GM10847 (cell line): ENCODE data around the gene C1orf21.

Experiments used
- POLR2A ChIP-seq: IDR thresholded peaks from 2 replicates; pipeline ENCODE4 v1.6.1; 2011; ENCODE audit not compliant: insufficient read length; ENCODE audit errors: extremely low read depth

Gene C1orf21

DNA sequence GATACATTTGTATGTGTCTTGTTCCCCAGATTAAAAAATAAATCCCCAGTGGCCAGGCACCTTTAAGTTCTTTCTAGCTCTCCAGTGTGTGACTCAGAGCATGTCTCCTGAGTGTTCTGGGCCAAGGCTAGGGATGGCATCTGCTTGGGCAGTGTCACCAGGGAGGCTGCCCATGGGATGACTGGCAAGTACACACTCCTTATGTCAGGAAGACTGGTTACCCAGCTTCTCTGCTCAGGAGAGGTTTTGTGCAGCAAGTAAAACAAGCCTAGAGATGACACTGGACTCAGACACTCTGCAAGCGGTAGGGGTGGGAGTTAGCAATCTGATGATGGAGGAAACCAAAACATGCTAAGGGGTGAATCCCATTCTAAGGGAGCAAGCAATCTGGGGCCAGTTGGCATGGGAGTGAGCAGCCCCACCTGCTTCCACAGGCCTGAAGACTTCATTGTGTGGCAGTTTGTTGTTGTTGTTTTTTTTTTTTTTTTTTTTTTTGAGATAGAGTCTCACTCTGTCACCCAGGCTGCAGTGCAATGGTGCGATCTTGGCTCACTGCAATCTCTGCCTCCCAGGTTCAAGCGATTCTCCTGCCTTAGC is 230.7 kb downstream of the C1orf21 start:
- no peak for TF ChIP-seq POLR2A

DNA sequence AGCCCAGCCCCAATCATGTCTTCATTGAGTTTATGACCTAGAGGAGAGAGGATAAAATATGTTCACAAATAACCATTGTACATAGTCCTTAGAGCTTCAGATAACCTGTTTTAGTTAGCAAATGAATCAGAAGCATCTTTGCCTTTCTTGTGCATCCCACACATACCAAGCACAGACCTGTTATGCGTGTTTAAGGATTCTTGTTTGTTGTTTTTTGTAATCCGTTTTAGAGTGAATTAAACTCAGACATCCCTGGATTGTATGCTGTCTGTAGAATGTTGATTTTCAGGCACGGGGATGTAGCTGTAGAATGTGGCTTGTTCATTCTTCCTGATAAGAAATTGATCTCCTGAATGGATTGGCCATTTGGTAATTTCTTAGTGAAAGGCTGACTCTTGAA is 232.0 kb downstream of the C1orf21 start:
- TF ChIP-seq POLR2A: no peak

DNA sequence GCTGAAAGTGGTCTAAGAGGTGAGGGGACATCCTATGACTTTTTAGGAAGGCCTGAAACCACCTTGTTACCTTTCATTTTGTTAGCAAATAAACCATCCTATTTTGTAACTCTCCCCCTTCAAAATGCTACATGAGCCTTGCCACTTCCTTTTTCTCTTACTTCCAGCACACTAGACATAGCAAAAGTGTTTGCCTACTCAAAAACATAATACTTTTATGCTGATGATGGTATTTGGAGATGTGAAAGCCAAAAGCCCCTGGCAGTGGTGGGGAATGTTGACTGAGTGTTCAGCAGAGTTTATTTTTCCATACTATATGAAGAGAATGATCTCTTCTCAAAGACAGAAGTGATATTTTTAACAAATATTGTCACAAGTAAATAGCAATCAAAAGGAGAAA is 233.6 kb downstream of the C1orf21 start:
- no peak for TF ChIP-seq POLR2A

DNA sequence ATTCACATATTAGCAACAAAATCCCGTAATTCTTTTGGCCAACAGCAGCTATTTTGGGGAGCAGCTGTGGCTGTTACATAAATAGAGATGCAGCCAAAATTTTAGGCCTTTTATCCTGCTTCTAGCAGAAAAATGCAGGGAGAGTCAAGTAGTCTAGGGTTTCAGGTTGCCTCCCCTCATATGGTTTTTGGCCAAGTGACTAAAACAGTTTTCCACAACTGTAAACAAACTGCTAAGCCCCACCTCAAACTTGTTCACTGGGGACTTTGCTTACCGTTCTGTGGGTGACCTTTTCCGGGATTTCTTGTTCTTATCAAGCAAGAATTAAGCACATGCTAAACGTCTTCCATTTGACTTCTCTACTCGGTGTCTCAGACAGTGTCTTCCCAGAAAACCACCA is 234.4 kb downstream of the C1orf21 start:
- TF ChIP-seq POLR2A: no peak

DNA sequence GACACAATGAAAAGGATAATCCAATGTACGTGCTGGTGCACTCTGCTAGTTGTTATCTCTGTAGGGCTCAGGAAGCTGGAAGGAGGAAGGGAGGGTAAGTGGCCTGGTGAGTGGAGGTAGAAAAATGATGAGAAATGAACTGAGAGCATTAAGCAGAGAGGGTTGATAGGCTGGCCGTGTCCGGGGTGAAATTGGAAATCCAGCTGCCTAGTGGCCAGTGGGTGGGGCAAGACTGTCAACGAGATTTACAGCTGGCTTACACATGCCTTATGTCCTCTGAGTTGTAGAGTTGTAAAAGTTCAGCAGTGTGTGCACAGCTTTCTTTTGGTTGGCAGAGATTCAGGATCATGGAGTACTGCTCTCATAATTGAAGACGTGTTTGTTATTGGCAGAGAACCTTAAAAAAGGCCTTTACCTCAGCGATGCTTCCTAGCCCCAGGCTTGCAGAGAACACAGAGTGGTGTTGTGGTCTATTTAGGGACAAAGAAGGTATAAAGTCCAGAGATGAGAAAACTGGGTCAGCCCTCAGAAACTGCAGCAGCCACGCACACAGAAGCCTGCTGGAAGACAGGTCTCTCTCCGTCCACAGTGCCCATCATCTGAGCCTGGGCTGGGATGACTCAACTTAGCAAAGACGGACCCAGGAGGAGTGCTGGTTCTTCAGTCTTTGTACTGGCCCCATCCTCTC is 235.5 kb downstream of the C1orf21 start:
- no peak for TF ChIP-seq POLR2A

DNA sequence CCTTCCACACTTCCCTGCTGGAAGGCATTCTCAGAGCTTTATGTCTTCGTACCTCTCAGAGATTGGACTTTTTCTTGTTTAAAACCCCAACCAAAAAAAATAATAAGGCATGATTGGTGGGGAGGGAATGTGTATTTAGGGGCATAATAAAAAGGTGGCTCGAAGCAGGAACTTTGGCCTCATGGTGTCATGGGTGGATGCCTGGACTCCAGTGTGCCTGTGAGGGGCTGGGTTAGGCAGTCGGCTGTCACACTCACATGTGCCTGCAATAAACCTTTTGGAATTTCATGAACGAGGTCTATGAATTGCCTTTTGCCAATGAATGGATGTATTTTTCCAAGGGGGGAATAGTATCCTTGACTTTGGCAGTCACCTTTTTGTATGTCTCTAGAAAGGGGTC is 236.6 kb downstream of the C1orf21 start:
- TF ChIP-seq POLR2A: no peak

DNA sequence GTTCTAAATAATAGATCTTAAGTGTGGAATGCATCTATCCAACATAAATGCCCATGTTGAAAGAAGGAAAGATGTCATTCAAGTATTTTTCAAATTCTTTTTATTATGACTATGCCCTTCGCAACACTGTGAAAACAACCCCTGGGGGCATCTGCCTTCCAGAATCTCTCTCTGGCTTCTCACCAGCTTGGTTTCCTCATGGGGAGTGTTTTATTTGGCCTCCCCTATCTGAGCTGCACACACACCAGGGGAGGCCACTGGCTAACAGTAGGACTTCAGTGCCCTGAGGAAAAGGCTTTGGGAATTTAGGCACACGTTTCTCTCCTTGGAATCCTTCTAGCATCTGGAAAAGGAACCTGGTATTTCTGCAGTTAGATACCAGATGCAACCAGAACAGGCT is 237.2 kb downstream of the C1orf21 start:
- TF ChIP-seq POLR2A: no peak

DNA sequence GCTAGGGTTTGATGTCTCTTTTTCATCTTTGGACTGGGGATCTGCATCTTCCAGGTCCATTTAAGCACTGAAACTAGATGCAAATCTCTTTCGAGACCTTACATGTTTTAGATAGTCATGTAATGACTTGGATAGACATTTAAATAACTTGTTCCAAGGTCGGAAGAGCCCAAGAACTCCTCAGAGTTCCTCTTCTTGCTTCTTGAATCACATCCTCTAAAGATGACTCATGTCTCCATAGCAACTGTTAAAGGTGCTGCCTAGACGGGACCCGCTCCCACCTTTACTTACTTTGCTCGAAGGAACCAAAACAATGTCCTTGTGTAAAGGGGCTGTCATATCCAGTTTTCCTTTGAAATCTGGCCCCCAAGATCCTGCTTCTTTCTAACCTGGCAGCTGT is 237.8 kb downstream of the C1orf21 start:
- TF ChIP-seq POLR2A: no peak

DNA sequence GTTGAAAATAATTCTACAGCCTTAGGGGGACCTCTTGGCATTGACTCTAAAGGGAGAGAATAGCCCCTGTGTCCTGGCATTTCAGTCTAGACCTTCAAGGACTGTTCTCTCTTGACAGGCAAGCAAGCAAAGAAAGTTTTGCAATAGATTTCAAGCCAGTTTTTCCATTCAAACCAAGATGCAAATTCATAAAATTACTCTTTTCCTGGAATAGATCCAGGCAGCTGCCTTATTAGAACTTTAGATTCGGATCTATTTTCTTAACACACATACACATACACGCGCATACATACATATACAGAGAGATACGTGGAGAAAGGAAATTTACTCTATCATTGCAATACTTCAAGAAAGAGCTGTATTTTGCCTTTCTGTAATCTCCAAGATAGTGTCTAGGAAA is 238.4 kb downstream of the C1orf21 start:
- no peak for TF ChIP-seq POLR2A

DNA sequence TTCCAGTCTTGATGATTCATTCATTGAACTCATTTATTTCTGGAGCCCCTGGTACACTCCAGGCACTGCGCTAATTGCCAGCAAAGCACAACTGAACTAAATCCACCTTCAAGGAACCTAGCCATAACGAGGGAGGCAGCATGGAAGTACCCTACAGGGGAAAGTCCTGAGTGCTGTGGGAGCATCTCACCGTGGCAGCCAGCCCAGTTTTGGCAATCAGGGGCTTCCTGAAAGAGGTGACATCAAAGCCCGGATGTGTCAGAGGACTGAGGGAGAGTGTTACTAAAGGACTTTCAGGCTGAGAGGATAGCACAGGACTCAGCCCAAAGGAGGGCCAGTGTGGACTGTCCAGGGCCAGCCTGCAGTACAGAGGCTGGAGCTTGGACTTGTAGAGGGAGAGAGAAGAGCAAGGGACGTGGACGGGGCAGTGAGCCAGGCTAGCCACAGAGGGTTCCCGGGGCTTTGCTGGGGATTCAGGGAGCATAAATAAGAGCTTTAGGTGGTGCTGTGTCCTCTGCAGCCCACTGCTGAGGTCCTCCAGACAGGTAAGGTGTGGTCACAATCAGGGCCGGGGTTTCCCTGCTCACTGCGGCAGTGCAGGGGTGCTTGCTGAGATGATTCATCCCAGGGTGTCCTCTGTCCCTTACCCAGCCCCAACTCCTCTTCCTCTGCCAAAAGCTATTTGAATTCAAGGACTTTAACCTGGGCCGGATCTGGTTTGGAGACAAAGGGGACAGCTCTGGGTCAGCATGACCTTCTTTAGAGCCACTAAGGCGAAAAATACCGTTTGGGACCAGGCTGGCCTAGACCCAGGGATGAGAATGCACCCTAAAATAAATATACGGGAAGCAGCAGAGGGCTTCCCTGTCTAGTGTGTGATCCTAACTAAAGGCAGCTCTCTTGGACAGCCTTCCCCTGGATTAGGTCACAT is 239.5 kb downstream of the C1orf21 start:
- TF ChIP-seq POLR2A: no peak

DNA sequence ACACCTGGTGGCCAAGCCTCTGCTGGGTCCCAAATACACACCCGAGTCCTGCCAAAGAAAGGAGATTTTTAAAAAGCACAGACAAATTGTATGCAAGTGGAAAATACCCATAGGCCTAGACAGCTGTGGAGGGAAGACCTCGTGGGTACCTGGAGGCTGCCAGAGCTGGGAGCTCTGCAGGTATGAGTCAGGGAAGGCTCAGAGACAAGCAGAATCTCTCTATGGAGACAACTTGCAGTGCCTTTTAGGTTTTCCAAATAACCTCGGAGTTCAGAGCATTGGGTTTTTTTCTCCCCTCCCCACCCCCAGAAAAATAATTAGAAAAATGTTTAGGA is 240.1 kb downstream of the C1orf21 start:
- TF ChIP-seq POLR2A: no peak

DNA sequence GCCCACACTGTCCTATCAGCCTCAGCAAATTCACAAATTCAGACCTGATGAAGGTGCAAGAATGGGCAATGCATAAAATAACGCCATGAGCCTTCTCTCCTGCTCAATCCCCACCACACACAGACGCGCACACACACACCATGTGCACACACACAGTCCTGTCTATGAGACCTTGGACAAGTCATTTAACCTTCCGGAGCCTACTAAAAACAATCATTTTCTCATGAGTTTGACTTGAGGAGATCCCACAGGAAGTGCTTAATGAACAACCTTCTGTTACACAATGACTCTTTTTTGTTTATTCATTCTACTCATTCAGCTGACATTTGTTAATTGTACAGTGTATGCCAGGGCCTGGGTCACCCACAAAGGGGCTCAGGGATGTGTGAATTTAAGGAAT is 242.4 kb downstream of the C1orf21 start:
- TF ChIP-seq POLR2A: no peak

DNA sequence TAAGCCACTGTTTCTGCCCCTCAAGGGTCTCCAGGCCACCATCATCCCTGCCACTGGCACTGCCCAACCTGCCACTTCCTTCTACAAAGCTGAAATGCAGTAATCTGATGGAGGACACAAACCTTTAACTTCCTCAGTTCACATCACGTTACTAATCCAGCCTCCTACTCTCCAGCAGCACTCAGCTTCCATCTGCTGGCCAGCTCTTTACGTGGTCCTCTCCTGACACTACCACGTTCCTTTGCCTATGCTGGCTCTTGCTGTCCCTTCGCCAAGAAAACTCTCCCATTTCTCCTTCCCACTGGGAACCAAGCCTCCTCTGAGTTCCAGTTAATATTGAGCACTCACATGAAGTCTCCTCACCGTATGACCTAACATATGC is 243.8 kb downstream of the C1orf21 start:
- TF ChIP-seq POLR2A: no peak

DNA sequence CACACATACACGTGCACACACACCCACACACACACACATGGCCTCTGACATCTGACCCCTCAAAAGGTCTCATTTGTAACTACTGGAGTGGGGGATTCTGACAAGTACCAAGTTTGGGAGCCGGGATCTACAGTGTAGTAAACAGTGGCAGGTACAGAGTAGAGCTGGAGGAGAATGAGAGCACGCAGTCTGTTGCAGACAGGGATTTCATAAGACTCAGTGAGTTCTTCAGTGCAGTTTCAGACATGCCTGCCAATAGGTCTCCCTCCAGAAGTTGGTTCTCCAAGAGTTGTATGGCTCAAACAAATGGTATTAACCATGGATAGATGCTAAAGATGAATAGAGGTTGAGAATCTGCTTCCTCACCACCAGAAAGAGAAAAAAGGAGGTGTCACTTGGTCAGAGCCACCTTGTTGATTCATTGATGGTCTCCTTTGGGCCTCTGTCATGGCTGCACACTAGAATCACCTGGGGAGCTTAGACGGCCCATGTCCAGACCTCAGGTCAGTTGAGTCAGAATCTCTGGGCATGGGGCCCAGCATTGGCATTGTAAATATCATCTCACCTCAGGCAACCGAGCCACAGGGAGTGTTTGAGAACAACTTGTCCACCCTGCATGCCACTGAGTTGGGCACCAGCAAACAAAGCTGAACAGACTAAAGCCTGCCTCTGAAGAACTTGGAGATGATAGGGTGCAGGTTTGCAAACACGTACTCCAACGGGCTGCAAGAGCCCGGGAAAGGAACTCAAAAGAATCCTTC is 245.8 kb downstream of the C1orf21 start:
- no peak for TF ChIP-seq POLR2A

DNA sequence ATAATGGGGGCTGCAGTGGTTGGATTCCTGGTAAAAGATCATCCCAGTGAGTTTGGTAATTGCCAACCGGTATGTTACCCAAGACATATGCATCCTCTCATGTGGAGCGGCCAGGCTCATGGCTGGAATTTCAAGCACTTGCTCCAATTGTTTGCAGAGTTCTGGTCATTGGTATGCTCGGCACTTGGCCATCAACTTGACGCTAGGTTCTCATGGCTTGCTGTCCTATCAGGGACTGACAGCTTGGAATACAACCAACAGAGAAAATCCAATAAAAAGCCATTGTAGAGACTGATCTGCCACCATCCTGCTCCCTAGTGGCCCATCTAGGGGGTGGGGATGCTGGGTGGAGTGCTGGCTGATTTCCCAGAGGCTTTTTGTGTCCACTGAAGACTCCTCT is 247.0 kb downstream of the C1orf21 start:
- TF ChIP-seq POLR2A: no peak
